K562 (cell line): ENCODE results near the gene PPP3CA. TPM values are rescaled to one million over a fixed set of nuclear protein-coding genes. Genes with fewer than 3 reads are reported as not detected.

Experiments used
- ATAC-seq: fragments of 200-7000 bp; cut with Tn5 transposase; 3 replicates; pipeline ENCODE4 v1.9.1; 2020; ENCODE audit warnings: moderate library complexity
- BruUV-seq: library from RNA; stranded (reverse); fragments of 400-500 nt; replicated peaks from 2 replicates; lab custom pipeline; 2021; lab: Mats Ljungman, UMichigan
- CTCF ChIA-PET: fragments of 300-600 bp; formaldehyde crosslinking; extraction: SDS; loops from one replicate; lab custom pipeline; 2021; ENCODE audit warnings: low intra/inter-chr PET ratio; lab: Yijun Ruan, JAX
- POLR2A ChIA-PET: fragments of 300-600, 350-650 bp; sonication (Branson Sonifier 250); formaldehyde crosslinking; extraction: SDS; loops from one replicate; lab custom pipeline; 2021; ENCODE audit warnings: antibody characterized with exemption, inconsistent platforms; lab: Yijun Ruan, JAX
- DNase-seq, 4 experiments: peaks; one replicate each; pipeline versions ENCODE4 v3.0.0 to v3.0.0-alpha.2; 2011 to 2018; ENCODE audit warnings: low spot score in 3 of 4, mixed read lengths in 3 of 4; ENCODE audit errors: extremely low read depth in 1 of 4
- FAIRE-seq: peaks from 2 replicates; lab custom pipeline; 2011; peaks lifted over from hg19 to GRCh38; lab: Jason Lieb, UNC
- H2AFZ ChIP-seq: 2 replicates; pipeline ENCODE4 v1.6.0; 2011; ENCODE audit warnings: low read depth, low read length, control low read depth, inconsistent platforms
- H3K27ac ChIP-seq: fragments of 200-600 bp; 3 replicates; pipeline ENCODE4 v1.8.0; 2011; ENCODE audit warnings: low read depth, mild to moderate bottlenecking, control low read depth, inconsistent platforms, low read length, moderate library complexity, mixed read lengths; ENCODE audit errors: extremely low read depth
- H3K27me3 ChIP-seq, 2 experiments: fragments of 300-600 bp in 1 of 2; 2 replicates in 1 of 2; 3 replicates in 1 of 2; pipeline versions ENCODE4 v1.6.0 to v1.8.0; 2011; ENCODE audit warnings: inconsistent platforms in 2 of 2, low read length in 2 of 2, mild to moderate bottlenecking in 1 of 2, mixed read lengths in 1 of 2, moderate library complexity in 1 of 2; ENCODE audit not compliant: control insufficient read depth in 2 of 2, insufficient read depth in 2 of 2
- H3K36me3 ChIP-seq: fragments of 300-600 bp; 3 replicates; pipeline ENCODE4 v1.8.0; 2011; ENCODE audit warnings: mild to moderate bottlenecking, low read length, inconsistent platforms; ENCODE audit not compliant: control insufficient read depth, insufficient read depth
- H3K4me1 ChIP-seq, 2 experiments: fragments of 200-600 bp in 1 of 2; replicated peaks in 1 of 2; 2 replicates in 1 of 2; 3 replicates in 1 of 2; pipeline versions ENCODE4 v1.5.1 to v1.8.0; 2011; ENCODE audit warnings: inconsistent platforms in 2 of 2, low read length in 2 of 2, mild to moderate bottlenecking in 1 of 2, mixed read lengths in 1 of 2, moderate library complexity in 1 of 2; ENCODE audit not compliant: control insufficient read depth in 2 of 2, insufficient read depth in 2 of 2
- H3K4me2 ChIP-seq: 2 replicates; pipeline ENCODE4 v1.6.1; 2011; ENCODE audit warnings: low read length, control low read depth, inconsistent platforms, mixed read lengths; ENCODE audit not compliant: insufficient read depth
- H3K4me3 ChIP-seq: fragments of 200-600 bp; sonication (generic), shearing (Covaris generic); 2 replicates; pipeline ENCODE4 v1.5.1; 2016; ENCODE audit warnings: control low read depth, inconsistent platforms
- H3K79me2 ChIP-seq: fragments of 200-600 bp; 3 replicates; pipeline ENCODE4 v1.8.0; 2011; ENCODE audit warnings: low read length, inconsistent platforms; ENCODE audit not compliant: control insufficient read depth, insufficient read depth
- H3K9ac ChIP-seq, 2 experiments: 2 replicates each; pipeline versions ENCODE4 v1.6.0 to v1.6.1; 2011; ENCODE audit warnings: low read depth in 2 of 2, low read length in 2 of 2, control low read depth in 1 of 2, inconsistent platforms in 1 of 2, mild to moderate bottlenecking in 1 of 2, mixed read lengths in 1 of 2; ENCODE audit not compliant: insufficient read depth in 1 of 2
- H3K9me1 ChIP-seq: one replicate; pipeline ENCODE4 v1.6.0; 2011; ENCODE audit warnings: inconsistent platforms, mild to moderate bottlenecking, low read length, moderate library complexity; ENCODE audit not compliant: control insufficient read depth, insufficient read depth
- H3K9me3 ChIP-seq: replicated peaks from 2 replicates; pipeline ENCODE4 v1.5.1; 2011; ENCODE audit warnings: low read depth, low read length, inconsistent platforms; ENCODE audit not compliant: control insufficient read depth, insufficient read depth
- H4K20me1 ChIP-seq: replicated peaks from 2 replicates; pipeline ENCODE4 v1.6.1; 2011; ENCODE audit warnings: low read length, inconsistent platforms, mixed read lengths; ENCODE audit not compliant: control insufficient read depth, insufficient read depth
- ARNT ChIP-seq, 2 experiments: fragments of 450-650 bp; IDR thresholded peaks; 2 replicates each; pipeline ENCODE4 v1.6.1; 2016; ENCODE audit warnings: mild to moderate bottlenecking in 1 of 2
- CTCFL ChIP-seq: IDR thresholded peaks from 2 replicates; pipeline ENCODE4 v1.6.1; 2011; ENCODE audit warnings: borderline replicate concordance, low read depth, mild to moderate bottlenecking, moderate library complexity, low read length; ENCODE audit not compliant: insufficient read depth, poor library complexity, severe bottlenecking
- HDAC1 ChIP-seq, 2 experiments: fragments of 450-650 bp; IDR thresholded peaks; 2 replicates each; pipeline ENCODE4 v1.6.1; 2016 to 2017; ENCODE audit warnings: inconsistent platforms in 1 of 2, mild to moderate bottlenecking in 1 of 2, moderate library complexity in 1 of 2
- SPI1 ChIP-seq: IDR thresholded peaks from 2 replicates; pipeline ENCODE4 v1.6.1; 2011; ENCODE audit warnings: low read depth, low read length, control low read depth, borderline replicate concordance
- TFAP4 ChIP-seq: sonication (generic); formaldehyde crosslinking; IDR thresholded peaks from 2 replicates; pipeline ENCODE4 v1.8.0; 2022; ENCODE audit warnings: missing genetic modification reagents, mild to moderate bottlenecking, moderate library complexity, borderline replicate concordance
- WGBS: fragments of 100-300 bp; shearing (Covaris generic); methylation state at CpG from one replicate; pipeline ENCODE4 v1.1.6; 2016; ENCODE audit warnings: low coverage, mixed read lengths; ENCODE audit not compliant: insufficient coverage; ENCODE audit errors: missing lambda C conversion rate; 5-methylcytosine and 5-hydroxymethylcytosine counted together
- in situ Hi-C: fragments of 300-500 bp; cut with MboI; formaldehyde crosslinking; loops from 4 replicates; pipeline ENCODE4 v1.15.0; 2018; ENCODE audit warnings: inconsistent platforms, mixed read lengths
- intact Hi-C: fragments of 100-400 bp; cut with micrococcal nuclease; formaldehyde crosslinking; loops from 2 replicates; pipeline ENCODE4 v1.14.2; 2022
- polyA plus RNA-seq, 8 experiments: library from polyadenylated mRNA; depleted of rRNA in 4 of 8; stranded (reverse) in 5 of 8; unstranded in 3 of 8; fragments of >200 nt; fragmentation: Nextera tagmentation in 2 of 8; fragmentation: Illumina TruSeq in 1 of 8; extraction: Ambion mirVana in 2 of 8; extraction: Trizol in 1 of 8; gene quantifications; 2 replicates each; pipeline versions ENCODE4 v1.2.1 to v1.2.3, GENCODE V29; 2011 to 2014; ENCODE audit warnings: inconsistent platforms in 1 of 8, missing spikeins in 1 of 8
- total RNA-seq, 7 experiments: library from RNA; depleted of rRNA in 6 of 7; stranded (reverse); fragments of >200 nt in 6 of 7; fragmentation: Illumina TruSeq in 2 of 7; extraction: Trizol in 2 of 7; gene quantifications; 2 replicates each; pipeline versions ENCODE4 v1.2.1 to v1.2.3, GENCODE V29; 2011 to 2021; ENCODE audit warnings: low replicate concordance in 1 of 7

PPP3CA gene
- total and polyA plus RNA-seq, 9 of the 15 experiments (the other 6 are each of a cell fraction or from before 2014, with no cell fraction given): 0.94 to 3.2 (median 1.6) TPM

- Histone ChIP-seq H3K27me3 (no peaks in the 10 kb centered on the region), H3K9ac (no peak overlapping the region), H2AFZ (no peak overlapping the region), H3K4me2 (no peak overlapping the region), H3K36me3 (no peaks in the 10 kb centered on the region), H3K4me3 (no peak overlapping the region), H3K4me1 (no peaks in the 10 kb centered on the region), H3K9me3 (no peaks in the 10 kb centered on the region), H4K20me1 (no peaks in the 10 kb centered on the region), H3K27ac (no peak overlapping the region), H3K9me1 (no peaks in the 10 kb centered on the region), H3K79me2 (no peaks in the 10 kb centered on the region)
- no peak for TF ChIP-seq HDAC1 (IDR thresholded peaks at IDR 0.05)
- no peak for TF ChIP-seq TFAP4 (CRISPR knock-in tag)
- TF ChIP-seq ARNT (IDR thresholded peaks at IDR 0.05): no peak
- TF ChIP-seq SPI1: no peak
- TF ChIP-seq CTCFL: no peak
- CTCF ChIA-PET: no interaction called here
- DNase-seq: no peak
- no peak for ATAC-seq
- POLR2A ChIA-PET: no interaction called here
- intact Hi-C loops (no loop called here), in situ Hi-C loops (no loop called here)
- no peak for FAIRE-seq
- 4% methylated on average over 6 of the region's 6 CpGs for WGBS
- no TSS peak for BruUV-seq
Measured at GRCh38 chr4:101104312-101105052, 242.8 kb downstream of the PPP3CA start.
